Activated T-cell treated with anti-CD3 and anti-CD28 coated beads, Interleukin-2, amount 50 U/mL, for 48 hours (primary cell): ENCODE data around the gene HDLBP.
"Not testable (repeated sequence)": the region's sequence is repeated elsewhere in the genome, so short reads cannot be mapped to it uniquely, and the experiment has no call there.

Experiments used
- DNase-seq, 2 experiments: peaks; one replicate each; pipeline ENCODE4 v3.0.0-alpha.2; 2020

Gene HDLBP

DNA sequence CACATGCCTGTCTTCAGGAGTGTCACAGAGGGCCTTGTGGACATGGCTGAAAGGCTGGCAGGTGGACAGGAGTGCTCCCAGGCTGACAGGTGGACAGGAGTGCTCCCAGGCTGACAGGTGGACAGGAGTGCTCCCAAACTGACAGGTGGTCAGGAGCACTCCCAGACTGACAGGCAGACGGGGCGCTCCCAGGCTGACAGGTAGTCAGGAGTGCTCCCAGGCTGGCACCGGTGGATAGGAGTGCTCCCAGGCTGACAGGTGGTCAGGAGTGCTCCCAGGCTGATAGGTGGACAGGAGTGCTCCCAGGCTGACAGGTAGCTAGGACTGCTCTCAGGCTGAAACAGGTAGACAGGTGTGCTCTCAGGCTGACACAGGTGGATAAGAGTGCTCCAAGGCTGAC, 110.4 kb downstream of the HDLBP start:
- no peak for DNase-seq

DNA sequence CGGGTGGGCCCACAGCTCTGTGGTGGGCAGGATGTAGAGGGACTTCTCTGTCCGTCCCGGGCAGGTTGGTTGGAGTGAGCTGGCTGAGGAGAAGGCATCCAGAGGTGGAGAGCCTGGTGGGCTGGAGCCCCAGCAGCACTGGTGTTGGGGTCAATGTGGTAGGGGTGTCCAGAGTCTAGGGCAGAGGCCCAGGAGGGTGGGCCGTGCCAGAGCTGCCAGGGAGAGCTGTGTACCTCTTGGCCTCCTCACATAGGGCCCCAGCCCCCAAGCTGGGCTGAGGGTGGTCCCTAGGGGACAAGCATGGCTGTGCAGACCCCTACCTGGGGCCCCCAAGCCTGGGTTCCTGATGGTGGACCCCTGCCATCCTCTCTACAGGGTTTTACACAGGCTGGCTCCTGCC, 111.0 kb downstream of the HDLBP start:
- DNase-seq = no peak

DNA sequence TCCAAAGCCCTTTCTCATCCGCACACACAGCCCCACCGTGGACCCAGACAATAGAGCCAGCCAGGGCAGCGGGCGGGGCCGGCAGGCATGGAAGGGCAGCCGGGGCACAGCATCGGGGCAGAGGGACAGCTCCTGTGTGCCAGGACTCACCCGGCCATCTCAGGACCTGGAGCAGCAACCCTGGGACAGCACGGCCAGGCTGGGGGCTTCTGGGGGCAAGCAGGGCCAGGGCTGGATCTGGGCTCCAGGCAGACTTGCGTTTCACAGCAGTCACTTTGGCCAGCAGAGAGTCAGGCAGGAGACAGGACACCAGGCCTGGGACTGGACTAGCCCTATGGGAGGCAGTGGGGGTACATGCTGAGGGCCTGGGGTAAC, 111.5 kb downstream of the HDLBP start:
- no peak for DNase-seq

DNA sequence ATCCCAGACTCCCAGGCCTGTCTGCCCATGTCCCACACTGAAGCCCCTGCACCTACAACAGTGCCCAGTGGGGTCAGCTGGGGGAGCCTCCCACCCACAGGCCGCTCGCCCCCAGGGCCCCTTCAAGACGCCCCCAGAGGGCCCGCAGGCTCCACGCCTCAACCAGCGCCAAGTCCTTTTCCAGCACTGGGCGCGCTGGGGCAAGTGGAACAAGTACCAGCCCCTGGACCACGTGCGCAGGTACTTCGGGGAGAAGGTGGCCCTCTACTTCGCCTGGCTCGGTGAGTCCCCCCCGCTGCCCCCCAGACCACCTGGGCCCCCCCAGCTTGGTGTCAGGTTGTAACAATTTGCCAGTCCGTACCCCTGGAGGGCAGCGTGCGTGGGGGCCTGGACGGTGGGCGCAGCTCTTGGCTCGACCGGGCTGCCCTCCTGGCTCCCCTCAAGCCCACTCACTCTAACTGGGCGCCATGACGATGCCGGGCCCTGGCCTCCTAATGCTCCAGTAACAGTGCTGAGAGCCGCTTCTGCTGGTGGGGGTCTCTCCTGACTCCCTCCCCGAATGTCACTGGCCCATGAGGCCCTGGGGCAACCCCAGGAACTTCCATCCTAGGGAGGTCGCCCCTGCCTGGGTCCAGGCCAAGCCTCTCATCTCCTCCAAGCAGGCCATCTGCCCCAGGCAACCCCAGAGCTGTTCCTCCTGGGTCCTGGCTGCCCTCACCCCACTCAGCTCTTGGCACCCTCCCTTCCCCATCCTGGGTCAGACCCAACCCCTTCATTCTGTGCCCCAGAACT, 112.1 kb downstream of the HDLBP start:
- no peak for DNase-seq

DNA sequence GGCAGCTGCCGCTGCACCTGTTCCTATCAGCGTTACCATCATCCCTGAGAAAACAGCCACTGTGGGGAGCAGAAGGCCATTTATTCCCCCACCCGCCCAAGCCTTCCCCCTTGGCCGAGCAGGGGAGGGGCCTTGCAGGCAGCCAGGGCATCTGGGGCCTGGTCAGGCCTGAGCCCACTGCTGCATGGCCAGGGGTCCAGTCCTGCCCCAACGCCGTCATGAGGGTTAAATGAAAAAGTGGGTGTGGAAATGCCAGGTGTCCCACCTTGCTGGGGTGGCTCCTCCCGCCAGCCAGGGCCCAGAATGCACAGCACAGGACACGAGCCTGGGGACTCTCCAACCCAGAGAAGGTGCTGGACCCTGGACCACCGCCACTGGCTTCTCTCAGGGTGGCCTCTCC, 112.8 kb downstream of the HDLBP start:
- no peak for DNase-seq

DNA sequence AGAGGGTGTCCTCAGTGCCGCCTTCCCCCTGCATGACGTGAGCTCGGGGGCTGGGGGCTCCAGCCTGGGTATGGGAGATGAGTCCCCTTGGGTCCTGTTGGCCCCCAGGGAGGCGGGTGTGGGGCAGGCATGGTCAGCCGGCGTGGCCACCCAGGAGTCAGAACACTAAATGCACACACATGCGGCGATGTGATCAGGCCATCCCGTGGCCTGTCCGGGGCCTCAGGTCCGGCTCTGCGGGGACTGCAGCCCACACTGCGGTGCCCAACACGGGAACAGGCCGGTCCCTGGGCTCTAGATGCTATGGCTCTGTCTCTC, 113.2 kb downstream of the HDLBP start:
- DNase-seq = no peak

DNA sequence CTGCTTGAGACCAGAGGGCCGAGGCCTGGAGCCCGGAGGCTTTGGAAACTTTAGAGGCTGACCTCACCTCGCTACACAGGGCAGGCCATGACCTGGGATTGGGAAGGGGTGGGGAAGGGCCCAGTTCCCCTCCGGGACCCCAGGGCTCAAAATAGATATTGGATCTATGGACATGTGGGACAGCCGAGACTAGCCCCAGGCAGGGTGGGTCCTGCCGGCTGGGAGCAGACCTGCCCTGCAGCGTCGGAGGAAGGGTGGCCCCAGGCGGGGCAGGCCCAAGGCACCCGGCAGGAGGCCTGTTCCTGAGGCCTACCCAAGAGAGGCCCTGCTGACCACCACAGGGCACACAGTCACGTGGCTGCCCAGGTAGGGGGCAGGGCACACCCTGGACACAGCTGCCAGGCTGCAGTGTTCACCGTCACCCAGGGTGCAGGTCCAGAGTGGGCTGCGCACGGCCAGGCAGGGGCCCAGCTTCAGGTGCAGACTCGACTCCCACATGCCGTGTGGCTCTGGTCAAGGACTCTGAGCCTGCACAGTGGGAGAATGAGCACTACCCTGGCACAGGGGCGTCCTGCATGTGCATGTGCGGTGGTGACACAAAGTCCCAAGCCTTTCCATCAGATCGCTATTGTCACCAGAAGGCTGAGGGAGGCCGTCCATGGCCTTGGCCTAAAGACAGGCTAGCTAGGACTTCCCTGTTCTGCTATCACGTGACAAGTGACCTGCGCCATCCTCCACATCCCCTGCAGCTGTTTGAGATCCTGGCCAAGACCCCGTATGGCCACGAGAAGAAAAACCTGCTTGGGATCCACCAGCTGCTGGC, 113.8 kb downstream of the HDLBP start:
- no peak for DNase-seq

DNA sequence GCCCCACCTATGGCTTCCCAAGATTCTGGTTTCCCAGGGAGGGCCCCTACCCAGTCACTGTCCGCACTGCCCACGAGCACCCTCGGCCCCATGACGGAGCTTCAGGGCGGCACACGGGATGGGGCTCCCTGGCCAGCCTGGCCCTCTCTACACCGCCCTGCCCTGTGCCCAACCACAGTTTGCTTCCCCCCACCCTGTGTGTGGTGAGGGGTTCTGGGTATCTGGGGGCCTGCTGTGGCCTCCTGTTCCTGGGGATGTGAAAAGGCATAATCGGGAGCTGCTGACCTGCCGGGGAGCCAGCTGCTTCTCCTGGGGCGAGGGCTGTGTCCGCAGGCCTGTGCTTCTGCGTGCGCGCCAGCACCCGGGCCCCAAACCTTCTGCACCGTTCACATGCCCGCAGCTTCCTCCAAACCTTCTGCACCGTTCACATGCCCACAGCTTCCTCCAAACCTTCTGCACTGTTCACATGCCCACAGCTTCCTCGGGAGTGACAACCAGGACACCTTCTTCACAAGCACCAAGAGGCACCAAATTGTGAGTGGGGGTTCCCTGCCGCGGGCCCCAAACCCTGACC, 114.6 kb downstream of the HDLBP start:
- no peak for DNase-seq

DNA sequence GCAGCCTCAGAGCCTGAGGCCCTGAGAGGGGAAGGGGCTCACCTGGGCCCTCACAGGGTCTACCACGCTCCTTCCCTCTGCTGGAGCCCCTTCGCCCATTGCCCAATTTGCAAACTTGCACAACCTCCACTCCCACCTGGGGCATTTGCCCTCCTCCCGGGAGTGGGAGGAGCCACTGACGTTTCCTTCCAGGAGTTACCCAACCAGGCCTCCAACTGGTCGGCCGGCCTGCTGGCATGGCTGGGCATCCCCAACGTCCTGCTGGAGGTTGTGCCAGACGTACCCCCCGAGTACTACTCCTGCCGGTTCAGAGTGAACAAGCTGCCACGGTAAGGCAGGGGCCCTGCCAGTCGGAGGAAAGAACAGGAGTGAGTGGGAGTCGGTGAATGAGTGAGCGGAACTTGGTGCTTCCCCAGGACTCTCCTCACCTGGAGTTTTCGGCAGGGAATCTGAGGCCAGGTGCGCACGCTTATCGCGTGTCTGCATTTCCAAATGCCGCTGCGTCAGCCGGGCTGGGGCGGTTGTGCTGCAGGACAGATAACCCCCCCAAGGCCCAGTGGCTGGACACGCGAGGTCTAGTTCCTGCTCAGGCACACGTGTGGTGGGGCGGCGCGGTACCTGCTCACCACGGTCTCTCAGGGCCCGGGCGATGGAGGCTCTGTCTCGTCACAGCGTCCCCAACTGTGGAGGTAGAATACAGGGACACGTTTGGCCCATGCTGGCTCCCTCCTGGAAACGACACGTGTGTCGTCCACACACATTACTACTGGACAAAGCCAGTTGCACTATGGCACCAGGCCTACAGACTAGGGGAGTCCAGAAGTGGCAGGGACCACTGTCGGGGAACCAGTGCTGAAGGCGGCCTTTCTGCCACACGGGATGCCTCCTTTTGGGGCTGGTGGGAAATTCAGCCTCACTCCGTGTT, 115.3 kb downstream of the HDLBP start:
- no peak for DNase-seq

DNA sequence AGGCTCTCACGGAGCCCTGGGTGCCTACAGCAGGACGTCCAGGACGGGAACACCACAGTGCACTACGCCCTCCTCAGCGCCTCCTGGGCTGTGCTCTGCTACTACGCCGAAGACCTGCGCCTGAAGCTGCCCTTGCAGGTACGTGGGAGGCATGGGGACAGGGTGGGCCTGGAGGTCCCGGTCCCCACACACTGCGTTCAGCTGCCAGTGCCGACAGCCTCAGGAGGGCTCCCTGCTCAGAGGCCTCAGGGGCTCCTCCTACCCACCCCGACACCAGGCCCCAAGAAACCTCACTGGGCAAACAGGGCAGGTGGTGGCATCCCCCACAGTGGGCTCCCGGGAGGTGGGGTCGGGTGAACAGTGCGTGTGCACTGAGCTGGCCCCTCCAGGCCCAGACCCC, 116.2 kb downstream of the HDLBP start:
- DNase-seq = no peak

DNA sequence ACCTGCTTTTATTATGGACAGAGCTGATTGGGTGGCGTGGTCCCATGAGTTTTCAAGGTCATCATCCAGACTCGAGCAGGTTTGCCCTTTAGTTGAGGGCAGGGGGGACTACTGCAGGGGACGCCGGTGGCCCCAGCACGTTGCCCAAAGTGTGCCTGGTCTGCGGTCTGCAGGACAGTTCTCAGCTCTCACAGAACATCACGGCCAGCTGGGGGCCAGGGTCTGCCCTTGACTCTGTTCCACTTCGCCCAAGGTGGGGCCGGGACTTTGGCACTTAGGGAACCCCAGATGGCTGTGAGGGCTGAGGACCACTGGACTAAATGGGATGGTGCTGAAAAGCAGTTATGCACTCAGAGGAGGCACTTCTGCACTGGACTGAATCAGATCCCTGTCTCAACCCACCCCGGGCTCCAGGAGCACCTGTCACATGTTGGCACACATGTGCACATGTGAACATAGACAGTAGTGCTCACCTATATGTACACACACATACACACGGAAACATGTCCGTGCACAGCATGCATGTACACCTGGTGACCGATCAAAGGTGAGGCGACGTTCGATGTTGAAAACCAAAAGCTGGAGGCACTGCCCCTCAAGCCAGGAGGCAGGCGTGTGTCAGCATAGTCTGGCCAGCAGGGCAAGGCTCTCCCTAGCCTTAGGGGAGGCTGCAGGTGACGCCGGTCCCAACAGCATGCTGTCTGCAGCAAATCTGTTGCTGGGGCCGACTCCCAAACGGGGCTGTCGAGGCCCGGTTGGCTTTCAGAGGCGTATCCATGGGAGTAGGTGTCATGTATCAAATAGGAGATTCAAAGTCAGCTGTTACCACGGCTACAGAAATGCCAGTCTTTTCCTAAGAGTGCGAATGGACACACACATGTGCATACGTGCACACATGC, 116.8 kb downstream of the HDLBP start:
- no peak for DNase-seq

DNA sequence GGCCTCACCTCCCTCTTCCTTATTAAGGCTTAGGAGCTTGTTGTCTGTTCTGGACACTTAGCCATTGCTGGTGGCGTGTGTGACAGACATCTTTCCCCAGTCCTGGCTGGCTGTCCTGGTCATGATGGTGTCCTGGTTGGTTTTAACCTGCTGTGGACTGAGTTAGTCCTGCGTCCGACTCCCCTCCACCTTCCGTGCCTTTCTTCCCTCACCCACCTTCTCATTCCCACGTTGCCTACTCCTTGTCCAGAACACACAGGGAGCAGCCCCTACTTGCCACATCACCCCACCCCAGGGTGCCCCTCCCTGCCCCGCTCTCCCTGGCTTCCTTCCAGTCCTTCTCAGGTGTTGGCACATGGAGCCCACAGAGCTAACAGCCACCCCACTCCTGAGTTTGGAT, 117.5 kb downstream of the HDLBP start:
- DNase-seq = no peak

DNA sequence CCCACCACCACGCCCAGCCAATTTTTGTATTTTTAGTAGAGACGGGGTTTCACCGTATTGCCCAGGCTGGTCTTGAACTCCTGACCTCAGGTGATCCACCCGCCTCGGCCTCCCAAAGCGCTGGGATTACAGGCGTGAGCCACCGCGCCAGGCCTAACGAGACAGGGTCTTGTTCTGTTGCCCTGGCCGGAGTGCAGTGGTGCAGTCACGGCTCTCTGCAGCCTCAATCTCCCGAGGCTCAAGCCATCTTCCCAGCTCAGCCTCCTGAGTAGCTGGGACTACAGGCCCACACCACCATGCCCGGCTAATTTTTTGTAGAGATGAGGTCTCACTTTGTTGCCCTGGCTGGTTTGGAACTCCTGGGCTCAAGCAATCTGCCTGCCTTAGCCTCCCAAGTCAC, 118.2 kb downstream of the HDLBP start:
- not testable (repeated sequence) for DNase-seq

DNA sequence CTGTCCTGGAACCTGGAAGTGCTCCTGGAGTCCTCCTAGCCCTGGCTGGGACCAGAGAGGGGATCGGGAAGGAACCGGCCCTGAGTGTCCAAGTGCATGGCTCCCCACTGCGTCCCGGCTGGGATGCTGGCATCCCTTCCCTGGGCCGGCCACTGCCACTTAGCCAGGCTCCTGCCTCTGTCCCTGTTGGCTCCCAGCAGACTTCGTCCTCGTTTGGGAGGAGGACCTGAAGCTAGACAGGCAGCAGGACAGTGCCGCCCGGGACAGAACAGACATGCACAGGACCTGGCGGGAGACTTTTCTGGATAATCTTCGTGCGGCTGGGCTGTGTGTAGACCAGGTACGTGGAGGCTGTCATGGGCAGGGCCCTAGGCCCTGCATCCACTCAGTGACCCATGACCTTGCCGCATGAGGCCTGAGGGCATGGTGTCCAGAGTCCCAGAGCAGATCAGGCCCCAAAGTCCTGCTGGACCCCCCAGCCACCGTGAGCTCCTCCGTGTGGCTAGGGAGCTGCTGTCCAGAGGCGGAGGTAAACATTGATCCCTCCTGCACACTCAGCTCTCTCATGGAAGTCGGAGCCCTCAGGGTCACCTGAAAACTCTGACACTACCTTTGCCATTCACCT, 119.9 kb downstream of the HDLBP start:
- no peak for DNase-seq

DNA sequence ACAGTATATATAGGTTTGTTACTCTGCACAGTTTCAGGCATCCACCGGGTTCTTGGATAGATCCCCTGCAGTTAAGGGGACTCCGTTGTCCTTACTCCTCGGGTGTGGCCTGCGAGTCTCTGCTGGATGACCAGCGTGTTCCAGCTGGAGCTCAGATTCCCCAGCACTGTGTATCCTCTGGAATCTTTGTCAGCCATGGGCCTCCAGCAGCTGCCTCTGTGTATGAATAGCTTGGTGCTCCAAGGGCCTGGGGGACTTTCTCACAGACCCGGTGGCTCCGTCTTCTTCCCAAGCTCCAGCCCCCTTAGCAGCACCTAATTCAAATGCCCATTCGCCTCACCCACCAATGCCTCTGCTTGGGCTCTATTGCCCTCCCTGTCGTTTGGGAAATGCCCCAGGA, 120.7 kb downstream of the HDLBP start:
- DNase-seq = no peak

DNA sequence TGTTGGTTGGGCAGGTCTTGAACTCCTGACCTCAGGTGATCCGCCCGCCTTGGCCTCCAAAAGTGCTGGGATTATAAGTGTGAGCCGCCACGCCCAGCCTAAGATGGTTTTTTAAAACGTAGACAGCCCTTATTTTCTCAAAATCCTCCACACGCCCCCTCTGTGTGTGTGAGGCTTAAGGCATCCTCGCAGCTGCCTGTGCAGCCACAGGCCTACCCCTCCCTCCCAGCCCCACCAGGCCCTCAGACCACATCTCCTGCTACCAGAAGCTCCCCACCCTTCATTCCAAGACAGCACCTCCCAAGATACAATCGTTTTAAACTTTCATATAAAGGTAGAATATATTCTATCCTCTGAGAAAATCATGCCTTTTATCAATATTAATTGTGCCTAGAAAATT, 122.2 kb downstream of the HDLBP start:
- no peak for DNase-seq

DNA sequence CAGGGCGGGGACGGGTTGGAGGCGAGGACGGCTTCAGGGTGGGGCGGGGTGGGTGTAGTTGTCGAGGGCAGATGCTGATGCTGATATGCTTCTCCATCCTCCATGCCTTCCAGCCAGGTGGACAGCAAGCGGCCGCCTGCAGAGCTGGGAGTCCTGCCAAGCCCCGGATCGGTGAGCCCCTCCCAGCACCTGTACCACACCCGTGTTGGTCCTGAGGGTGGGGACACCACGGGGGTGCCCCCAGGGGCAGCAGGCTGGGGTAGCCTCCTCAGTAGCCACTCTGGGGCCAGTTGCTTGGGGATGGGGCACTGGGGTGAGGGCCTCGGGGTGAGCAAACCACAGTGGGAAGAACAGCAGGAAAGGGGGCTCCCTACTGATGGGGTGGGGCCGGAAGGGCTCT, 124.4 kb downstream of the HDLBP start:
- no peak for DNase-seq

DNA sequence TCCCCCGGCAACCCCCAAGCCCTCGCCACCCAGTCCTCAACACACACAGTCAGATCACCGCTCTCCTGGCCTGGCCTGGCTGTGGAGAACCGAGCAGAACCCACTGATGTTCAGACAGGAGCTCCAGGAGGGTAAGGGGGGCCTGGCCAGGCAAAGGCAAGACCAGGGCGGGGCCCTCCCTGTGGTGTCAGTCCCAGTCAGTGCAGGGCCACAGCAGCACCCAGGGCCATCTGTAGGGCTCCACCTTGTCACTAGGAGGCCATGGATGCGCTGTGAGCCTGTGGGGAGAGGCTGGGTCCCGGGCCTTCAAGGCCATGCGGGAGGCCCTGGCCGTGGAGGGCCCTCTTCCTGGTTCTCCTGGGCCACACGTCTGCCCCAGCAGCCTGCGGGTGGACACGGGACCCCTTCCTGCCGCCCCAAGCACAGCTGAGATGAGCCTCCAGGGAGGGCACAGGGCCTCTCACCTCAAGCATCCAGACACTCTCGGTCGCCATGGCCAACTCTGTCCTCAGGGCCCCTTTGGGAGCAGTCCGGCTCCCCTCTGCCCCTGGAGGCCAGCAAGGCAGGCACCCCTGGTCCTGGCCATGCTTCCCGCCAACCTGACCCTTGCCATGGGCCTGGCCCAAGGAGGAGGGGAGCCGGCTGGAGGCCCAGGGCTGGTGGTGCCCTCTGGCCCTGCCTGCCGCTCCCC, 125.0 kb downstream of the HDLBP start:
- no peak for DNase-seq

DNA sequence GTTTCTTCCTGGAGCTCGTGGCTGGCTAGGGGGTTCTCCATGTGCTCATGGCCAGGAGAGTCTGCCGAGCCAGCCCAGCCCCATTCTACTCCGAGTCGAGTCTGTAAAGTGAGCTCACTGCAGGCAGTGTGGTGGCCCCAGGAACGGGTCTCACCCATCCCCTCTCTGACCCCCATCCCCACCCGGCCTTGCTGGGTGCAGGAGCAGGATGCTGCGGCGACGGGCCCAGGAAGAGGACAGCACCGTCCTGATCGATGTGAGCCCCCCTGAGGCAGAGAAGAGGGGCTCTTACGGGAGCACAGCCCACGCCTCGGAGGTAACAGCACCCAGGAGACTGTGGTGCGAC, 125.6 kb downstream of the HDLBP start:
- no peak for DNase-seq

DNA sequence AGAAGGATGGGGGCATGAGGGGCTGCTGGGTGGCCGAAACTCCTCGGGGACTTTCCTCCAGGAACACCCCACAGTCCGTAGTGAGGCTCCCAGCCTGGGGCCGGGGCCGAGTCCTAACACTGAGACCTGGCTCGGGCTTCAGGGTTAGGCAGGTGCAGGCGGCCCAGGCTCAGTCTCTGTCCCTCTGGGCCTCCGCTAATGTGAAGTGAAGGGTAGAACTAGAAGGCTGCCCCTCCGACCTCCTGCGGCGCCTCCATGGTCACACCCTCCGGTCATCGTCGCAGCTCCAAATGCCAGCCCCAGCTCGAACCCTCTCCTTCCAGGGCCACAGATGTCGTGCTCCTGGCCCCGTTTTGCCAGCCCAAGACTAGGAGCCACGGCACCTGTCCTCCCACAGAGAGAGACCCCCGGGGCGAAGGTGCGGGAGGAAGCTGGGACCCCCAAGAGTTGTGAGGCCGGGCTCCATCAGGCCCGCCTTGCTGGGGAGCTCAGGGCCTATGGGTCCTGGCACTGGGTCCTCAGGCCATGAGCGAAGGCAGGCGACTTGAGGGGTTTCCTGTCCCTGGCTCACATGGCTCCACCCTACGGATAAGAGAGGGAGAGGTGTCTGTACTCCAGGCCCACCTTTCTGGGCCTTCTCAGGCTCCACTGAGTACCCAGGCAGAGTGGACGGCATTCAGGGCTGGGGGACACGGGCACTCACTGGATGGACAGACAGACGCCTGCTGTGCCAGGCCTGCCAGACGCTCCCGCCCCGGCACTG, 126.2 kb downstream of the HDLBP start:
- DNase-seq = no peak
